Renal pelvis (tissue), 3 donors: ENCODE measurements around the gene TOR1AIP1. TPM values are rescaled to one million over a fixed set of nuclear protein-coding genes. Genes with fewer than 3 reads are reported as not detected.

Source experiments
- polyA plus RNA-seq, 3 donors: library from polyadenylated mRNA; unstranded; fragments of 120-200 nt; gene quantifications; one replicate each; pipeline ENCODE4 v1.2.1, GENCODE V29; 2013; ENCODE audit not compliant: insufficient read length in 3 of 3

Gene TOR1AIP1
- polyA plus RNA-seq, 3 donors: 40.5 to 57.7 (median 43.7) TPM

Other genes starting within 250 kb of the TOR1AIP1 start
- 1 to 10 TPM in 1 of 3 donors, under 1 TPM in 2; 0.76 to 1.1 (median 0.99) TPM for gene FAM163A, start 139.0 kb upstream of the TOR1AIP1 start, polyA plus RNA-seq
- gene TOR1AIP2, start 4.5 kb upstream of the TOR1AIP1 start, polyA plus RNA-seq: 10 to 100 TPM; 26.7 to 46.3 (median 36.9) TPM
- gene CEP350, start 72.5 kb downstream of the TOR1AIP1 start, polyA plus RNA-seq: 10 to 100 TPM; 26.8 to 32.3 (median 28.1) TPM